Left cardiac atrium (tissue), 4 donors: ENCODE data around the gene RHOBTB1. TPM values are rescaled to one million over a fixed set of nuclear protein-coding genes. Genes with fewer than 3 reads are reported as not detected.
"Not testable (repeated sequence)": the region's sequence is repeated elsewhere in the genome, so short reads cannot be mapped to it uniquely, and the experiment has no call there.

Source experiments
- ATAC-seq, 2 donors: fragments of 200-7000 bp; cut with Tn5 transposase; one replicate each; pipeline ENCODE4 v1.9.1; 2020; ENCODE audit warnings: mild to moderate bottlenecking in 2 of 2, moderate library complexity in 2 of 2
- DNase-seq: peaks from one replicate; pipeline ENCODE4 v3.0.0-alpha.2; 2020
- intact Hi-C, 2 donors: fragments of 100-400 bp; cut with DNase I; formaldehyde crosslinking; loops; one replicate each; pipeline versions ENCODE4 v1.14.1 to v1.15.1; 2022 to 2023
- total RNA-seq, 2 donors: library from RNA; stranded (reverse); fragmentation: NEBNext Ultra II Directional; extraction: Animal tissue kit (Norgen Biotek cat#: 25700); gene quantifications; one replicate each; pipeline ENCODE4 v1.2.1, GENCODE V29; 2021
- donor health status: DM: no; HTN: yes; CAD: no.
- donor health status: DM: no; HTN: yes; CAD: no; lungs with severe emphysema.
- donor health status: DM: yes; HTN: yes; CAD: no.
- donor health status: Dilated cardiomyopathy.

Gene RHOBTB1
- total RNA-seq, 2 donors from 2014 or later = 9.5 to 14.1 TPM

DNA sequence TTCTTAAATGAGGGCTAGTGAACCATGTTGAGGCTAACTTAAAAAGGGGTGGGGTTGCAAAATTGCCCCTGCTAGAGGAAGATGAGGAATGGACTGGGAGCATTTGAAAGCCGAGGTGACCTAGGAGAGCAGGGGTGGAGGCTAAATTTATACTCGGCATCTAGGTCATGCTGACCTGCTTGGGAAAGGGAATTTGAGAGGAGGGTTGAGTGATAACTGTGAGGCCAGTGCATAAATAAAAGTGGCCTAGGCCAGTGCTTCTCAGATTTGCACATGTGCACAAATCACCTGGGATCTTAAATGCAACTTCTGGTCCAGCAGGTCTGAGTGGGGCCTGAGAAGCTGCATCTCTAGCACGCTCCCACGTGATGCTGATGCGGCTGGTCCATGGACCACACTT lies 95.3 kb downstream of the RHOBTB1 start:
- intact Hi-C loops = no loop called here
- DNase-seq (no peak), ATAC-seq (peak in 1 of 2 donors; percentile 17)

DNA sequence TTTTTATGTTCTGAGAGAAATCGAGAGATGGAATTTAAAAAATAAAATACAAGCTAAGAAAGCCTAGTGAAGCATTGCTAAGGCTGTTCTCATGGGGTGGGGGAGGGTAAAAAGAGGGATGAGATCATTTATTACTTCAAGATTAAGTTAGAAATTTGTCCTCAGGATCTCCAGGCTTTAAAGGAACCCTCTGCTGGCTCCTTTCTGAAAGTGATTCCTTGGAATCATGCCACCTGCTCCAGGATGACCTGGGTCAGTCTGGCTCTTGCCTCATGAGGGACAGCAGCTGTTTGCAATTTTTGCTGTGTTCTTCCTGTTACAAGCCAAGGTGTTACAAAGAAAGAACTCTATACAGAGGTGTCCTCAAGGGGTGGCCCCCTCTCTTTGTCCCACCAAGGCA lies 95.9 kb downstream of the RHOBTB1 start:
- intact Hi-C loops = no loop called here
- DNase-seq = no peak

DNA sequence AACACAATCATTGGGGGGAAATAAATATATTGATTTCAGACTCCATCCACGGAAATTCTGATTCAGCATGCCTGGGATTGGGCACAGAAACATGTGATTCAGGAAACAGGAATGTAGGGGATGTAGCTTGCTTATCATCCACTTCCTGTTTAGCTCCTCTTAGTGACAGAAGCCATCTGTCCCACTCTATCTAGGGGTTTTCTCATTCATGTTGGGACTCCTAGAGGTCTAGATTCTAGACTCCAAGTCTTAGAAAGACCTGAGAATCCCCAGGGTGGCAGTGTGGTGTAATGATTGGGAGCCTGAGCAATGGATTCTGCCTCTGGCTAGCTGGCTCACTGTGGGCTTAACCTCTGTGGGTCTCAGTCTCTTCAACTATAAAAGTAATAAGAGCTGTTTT lies 97.8 kb downstream of the RHOBTB1 start:
- intact Hi-C loops = no loop called here
- peak in 1 of 2 donors; percentile 42 for ATAC-seq
- no peak for DNase-seq

More for the DNA sequence above, 95.9 kb downstream of the RHOBTB1 start:
- peak; percentile 45 to 81 for ATAC-seq

DNA sequence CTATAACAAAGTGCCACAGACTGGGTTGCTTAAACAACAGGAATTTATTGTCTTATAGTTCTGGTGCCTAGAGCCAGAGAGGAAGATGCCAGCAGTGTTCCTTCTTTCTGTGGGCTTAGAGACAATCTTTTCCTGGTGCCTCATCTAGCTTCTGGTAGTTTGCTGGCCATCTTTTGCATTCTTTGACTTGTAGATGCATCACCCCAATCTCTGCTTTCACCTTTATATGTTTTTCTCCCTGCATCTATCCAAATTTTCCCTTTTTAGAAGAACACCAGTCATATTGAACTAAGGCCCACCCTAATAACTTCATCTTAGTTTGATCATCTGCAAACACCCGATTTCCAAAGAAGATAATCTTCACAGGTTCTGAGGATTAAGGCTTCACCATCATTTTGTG lies 98.9 kb downstream of the RHOBTB1 start:
- ATAC-seq = no peak

DNA sequence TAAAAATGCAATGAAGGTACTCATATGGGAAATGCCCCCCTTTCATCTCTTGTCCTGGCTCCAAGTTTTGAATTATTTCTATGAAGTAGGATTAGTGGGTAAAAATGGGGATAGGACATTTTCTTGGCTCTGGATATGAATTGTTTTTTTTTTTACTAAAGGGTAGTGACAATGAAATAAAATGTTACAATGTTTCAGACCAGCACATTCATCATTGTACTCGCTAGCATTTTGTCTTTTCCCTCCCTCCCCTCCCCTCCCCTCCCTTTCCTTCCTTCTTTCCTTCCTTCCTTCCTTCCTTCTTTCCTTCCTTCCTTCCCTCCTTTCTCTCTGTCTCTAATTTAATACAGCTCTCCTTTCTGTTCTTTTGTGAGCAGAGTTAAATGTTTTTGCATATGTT lies 101.3 kb downstream of the RHOBTB1 start:
- ATAC-seq = no peak
- intact Hi-C loops = no loop called here

More for the DNA sequence above, 98.9 kb downstream of the RHOBTB1 start:
- intact Hi-C loops = no loop called here
- DNase-seq = no peak

DNA sequence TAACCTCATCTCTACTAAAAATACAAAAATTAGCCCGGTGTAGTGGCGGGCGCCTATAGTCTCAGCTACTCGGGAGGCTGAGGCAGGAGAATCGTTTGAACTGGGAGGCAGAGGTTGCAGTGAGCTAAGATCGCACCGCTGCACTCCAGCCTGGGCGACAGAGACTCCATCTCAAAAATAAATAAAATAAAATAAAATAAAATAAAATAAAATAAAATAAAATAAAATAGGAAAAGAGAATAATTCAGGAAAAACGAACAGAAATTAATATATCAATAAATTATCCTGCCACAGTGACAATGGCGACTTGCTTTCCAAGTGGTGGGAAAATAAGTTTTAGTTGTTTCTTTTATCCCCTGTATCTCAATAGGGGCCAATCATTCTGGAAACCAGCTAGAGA lies 102.8 kb downstream of the RHOBTB1 start:
- ATAC-seq, intact Hi-C loops, DNase-seq: not testable (repeated sequence)

More for the DNA sequence above, 101.3 kb downstream of the RHOBTB1 start:
- DNase-seq = no peak

DNA sequence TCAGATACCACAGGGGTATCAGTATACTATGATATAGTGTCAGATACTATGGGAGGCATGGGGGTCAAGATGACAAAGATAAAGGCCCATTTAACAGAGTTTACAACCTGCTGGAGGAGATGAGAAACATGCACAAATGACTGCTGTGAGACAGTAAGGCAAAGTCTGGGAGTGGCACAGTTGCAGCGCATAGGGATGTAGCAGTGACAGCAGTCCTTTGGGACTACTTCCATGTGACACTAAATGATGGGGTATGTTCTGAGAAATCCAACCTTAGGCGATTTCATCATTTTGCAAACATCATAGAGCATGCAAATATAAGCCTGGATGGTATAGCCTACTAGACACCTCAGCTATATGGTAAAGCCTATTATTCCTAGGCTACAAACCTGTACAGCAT lies 108.9 kb downstream of the RHOBTB1 start:
- intact Hi-C loops = no loop called here
- ATAC-seq = no peak
- DNase-seq = no peak

DNA sequence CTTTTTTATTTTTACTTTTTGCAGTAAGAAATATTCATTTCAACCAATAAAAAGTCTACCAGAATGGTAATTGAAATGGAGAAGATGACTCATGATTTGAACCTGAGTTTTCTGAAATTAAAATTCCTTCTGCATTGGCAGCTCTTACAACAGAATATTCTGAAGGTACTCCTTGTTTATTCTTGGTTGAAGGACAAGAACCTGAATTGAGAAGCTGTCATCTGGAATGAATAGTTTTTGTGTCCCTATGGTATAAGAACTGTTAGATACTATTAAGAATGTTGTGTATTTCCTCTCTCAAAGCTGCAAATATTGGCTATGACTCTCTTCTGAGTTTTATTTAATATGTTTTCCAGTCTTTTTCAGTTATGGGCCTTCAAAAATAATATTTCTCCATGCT lies 109.6 kb downstream of the RHOBTB1 start:
- no peak for DNase-seq
- intact Hi-C loops = no loop called here
- no peak for ATAC-seq

DNA sequence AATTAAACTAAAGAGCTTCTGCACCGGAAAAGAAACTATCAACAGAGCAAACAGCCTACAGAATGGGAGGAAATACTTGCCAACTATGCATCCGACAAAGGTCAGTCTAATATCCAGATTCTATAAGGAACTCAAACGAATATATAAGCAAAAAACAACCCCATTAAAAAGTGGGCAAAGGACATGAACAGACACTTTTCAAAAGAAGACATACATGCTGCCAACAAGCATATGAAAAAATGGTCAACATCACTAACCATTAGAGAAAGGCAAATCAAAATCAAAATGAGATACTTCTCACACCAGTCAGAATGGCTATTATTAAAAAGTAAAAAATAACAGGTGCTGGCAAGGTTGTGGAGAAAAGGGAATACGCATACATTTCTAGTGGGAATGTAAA lies 111.8 kb downstream of the RHOBTB1 start:
- intact Hi-C loops, ATAC-seq, DNase-seq: not testable (repeated sequence)

DNA sequence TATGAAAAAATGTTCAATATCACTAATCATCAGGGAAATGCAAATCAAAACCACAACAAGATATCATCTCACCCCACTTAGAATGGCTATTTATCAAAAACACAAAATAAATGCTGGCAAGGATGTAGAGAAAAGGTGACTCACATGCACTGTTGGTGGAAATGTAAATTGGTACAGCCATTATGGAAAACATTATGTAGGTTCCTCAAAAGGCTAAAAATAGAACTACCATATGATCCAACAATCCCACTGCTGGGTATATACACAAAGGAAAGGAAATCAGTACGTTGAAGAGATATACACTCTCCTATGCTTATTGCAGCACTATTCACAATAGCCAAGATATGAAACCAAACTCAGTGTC lies 115.5 kb downstream of the RHOBTB1 start:
- DNase-seq (no peak), ATAC-seq (peak; percentile 3 to 48)
- intact Hi-C loops = no loop called here

DNA sequence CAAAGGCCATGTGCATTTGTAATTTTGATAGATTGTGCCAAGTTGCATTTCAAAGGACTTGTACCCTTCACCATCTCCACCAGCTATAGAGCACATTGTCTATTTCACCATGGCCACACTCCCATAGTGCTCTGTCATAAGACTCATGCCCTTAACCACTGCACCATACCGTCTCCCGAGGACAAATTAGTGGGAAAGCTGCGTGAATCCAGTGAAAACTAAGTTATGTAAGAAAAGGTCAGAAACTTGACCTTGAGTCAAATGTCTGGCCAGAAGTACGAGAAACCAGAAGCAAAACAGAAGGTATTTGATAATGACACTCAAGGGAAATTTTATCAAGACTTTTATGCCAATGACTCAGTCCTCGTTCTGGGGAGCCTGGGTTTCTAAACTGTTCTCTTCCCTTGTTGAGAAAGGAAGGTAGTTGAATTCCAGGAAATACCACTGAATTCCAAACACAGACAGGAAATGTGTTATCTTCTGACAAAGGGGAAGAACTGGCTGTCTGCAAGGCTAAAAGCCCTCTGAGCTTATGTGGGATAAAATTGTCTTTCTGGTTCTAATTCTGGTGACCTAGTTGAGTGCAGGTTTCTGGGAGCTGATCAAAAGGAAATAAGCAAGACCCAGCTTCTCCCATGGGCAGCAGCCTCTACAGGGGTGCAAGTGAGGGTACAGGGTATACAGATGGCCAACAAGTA lies 116.0 kb downstream of the RHOBTB1 start:
- DNase-seq (no peak), ATAC-seq (peak; percentile 82 to 95)
- intact Hi-C loops = no loop called here

DNA sequence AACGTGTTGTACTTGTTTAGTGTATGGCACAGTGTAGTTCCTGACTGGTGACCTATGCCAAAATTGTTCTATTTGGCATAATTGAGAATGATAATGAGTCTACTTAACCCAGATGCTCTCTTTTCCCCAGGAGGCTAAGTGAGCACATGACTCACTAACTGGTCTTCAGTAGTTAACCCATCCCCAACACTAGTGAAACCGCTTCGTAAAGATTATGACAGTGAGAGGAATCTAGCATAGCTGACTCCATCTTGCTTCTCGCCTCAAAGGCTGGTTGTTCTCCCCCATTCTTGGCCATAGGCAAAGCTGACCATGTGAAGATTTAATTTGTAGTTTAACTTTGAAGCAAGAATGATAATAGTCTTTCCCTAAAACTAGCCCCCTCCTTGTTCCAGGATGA lies 118.5 kb downstream of the RHOBTB1 start:
- intact Hi-C loops = no loop called here

DNA sequence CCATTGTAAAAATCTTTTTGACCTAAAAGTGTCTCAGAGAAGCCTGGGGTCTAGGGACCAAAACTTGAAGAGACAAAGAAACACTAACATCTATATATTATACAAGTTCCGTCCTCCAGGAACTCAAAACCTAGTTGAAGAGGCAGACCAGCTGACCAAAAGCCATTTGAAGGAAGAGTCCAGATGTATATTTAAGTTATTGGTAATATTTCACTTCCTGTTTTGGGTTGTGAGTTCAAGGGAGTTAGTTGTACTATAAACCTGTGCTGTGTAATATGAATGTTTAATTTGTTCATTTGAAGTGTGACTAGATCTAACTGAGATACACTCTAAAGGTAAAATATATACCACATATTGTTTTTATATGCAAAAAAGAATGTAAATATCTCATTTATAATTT lies 120.7 kb downstream of the RHOBTB1 start:
- intact Hi-C loops = no loop called here
- DNase-seq = no peak
- ATAC-seq = no peak

More for the DNA sequence above, 118.5 kb downstream of the RHOBTB1 start:
- no peak for ATAC-seq
- no peak for DNase-seq

DNA sequence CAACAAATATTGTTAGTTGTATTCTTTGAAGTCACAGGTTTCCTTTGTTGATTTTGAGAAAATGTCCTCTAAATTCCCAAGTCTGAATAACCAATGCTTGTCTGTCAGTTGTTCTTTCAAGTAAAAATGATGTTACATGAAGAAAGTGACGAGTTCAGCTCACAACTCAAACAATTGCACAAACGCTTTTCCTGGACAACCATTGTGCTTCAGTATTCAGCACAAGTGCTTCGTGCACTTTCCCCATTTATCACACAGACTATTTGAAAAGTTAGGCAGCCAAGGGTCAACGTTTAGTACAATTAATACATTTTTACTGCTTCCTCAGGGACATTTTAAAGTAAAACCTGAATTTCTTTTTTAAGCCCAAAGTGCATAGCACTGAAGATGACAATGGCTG lies 121.2 kb downstream of the RHOBTB1 start:
- intact Hi-C loops = no loop called here
- ATAC-seq = no peak

DNA sequence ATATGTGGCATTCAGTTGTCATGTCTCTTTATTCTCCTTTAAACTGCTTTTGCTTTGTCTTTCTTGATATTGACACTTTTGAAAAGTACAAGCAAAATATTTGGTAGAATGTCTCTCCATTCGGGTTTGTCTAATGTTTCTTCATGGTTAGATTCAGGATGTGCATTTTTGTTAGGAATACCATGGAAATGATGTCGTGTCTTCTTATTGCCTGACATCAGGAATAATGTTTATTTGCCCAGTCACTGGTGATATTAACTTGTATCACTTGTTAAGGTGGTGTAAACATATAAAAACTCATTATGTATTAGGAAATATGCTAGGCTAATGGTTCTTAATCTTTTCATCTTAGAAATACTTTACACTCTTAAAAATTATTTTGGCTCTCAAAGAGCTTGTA lies 122.3 kb downstream of the RHOBTB1 start:
- intact Hi-C loops = no loop called here
- DNase-seq (no peak), ATAC-seq (no peak)

More for the DNA sequence above, 121.2 kb downstream of the RHOBTB1 start:
- no peak for DNase-seq

DNA sequence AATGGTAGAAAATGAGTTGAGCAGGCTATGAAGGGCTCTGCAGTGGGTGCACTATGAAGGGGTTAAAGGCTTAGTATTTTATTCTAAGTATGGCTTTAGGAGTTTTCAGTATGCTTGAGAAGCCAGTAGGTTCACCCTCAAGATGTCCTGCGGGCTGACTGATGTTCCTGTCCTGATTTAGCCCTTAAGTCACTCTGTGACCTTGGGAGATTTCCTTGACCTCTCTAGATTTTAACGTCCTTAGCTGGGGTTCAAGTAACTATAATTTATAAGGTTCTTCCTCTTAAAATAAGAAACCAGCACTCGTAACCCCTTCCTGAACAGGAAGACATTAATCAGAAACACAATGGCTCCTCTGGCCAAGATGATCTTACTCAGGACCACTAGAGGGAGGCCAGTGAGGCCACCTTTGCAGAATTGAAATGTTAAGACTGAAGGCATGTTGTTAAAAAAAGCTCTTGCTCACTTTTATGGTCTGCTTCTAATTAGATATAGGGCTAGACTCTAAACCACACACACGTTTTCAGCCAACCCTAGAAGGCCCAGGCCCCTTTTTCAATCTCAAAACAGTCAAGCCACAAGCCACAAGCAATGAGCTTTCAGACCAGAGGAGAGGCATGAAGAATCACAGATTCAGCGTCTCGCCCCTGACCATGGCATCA lies 123.8 kb downstream of the RHOBTB1 start:
- intact Hi-C loops = no loop called here
- DNase-seq (no peak), ATAC-seq (peak in 1 of 2 donors; percentile 10)

Other genes starting within 250 kb of the RHOBTB1 start
- gene CDK1, start 165.7 kb downstream of the RHOBTB1 start, total RNA-seq = 1 to 10 TPM; 1.5 to 2.7 TPM